A673 (cell line): ENCODE measurements around the gene OR52R1. TPM values are rescaled to one million over a fixed set of nuclear protein-coding genes. Genes with fewer than 3 reads are reported as not detected.

Experiments used
- BruUV-seq: library from RNA; stranded (reverse); fragments of 400-500 nt; replicated peaks from 2 replicates; lab custom pipeline; 2021; lab: Mats Ljungman, UMichigan
- CTCF ChIA-PET: fragments of 300-600 bp; sonication (Branson Sonifier 250); formaldehyde crosslinking; loops from one replicate; lab custom pipeline; 2022; ENCODE audit warnings: antibody characterized with exemption; lab: Charles Lee
- POLR2A ChIA-PET: fragments of 300-600 bp; sonication (Branson Sonifier 250); formaldehyde crosslinking; loops from one replicate; lab custom pipeline; 2022; ENCODE audit warnings: antibody characterized with exemption; ENCODE audit not compliant: low non-redundant PET; lab: Charles Lee
- DNase-seq: peaks from one replicate; pipeline ENCODE4 v3.0.0-alpha.2; 2015; ENCODE audit warnings: low spot score
- H3K27ac ChIP-seq: fragments of 200-600 bp; sonication (generic); 2 replicates; pipeline ENCODE4 v1.5.1; 2016; ENCODE audit warnings: mixed run types, low read depth, mild to moderate bottlenecking, mixed read lengths, antibody characterized with exemption, low read length; ENCODE audit not compliant: poor library complexity, severe bottlenecking
- H3K27me3 ChIP-seq: fragments of 200-600 bp; sonication (generic); replicated peaks from 2 replicates; pipeline ENCODE4 v1.6.1; 2017; ENCODE audit warnings: mixed run types, low read depth, mild to moderate bottlenecking, mixed read lengths, antibody characterized with exemption, low read length; ENCODE audit not compliant: insufficient read depth, poor library complexity
- H3K36me3 ChIP-seq: fragments of 200-600 bp; sonication (generic); 2 replicates; pipeline ENCODE4 v1.6.1; 2016; ENCODE audit warnings: mixed run types, mild to moderate bottlenecking, mixed read lengths, antibody characterized with exemption, low read length; ENCODE audit not compliant: insufficient read depth, poor library complexity, severe bottlenecking
- H3K4me1 ChIP-seq: fragments of 200-600 bp; sonication (generic); 2 replicates; pipeline ENCODE4 v1.6.1; 2017; ENCODE audit warnings: mixed run types, mild to moderate bottlenecking, mixed read lengths, antibody characterized with exemption, low read length; ENCODE audit not compliant: insufficient read depth, poor library complexity, severe bottlenecking
- H3K4me3 ChIP-seq: fragments of 200-600 bp; sonication (generic); 2 replicates; pipeline ENCODE4 v1.5.1; 2016; ENCODE audit warnings: low read depth, mixed run types, mild to moderate bottlenecking, mixed read lengths, low read length; ENCODE audit not compliant: poor library complexity, severe bottlenecking
- H3K9me3 ChIP-seq: fragments of 200-600 bp; sonication (generic); 2 replicates; pipeline ENCODE4 v1.6.1; 2016; ENCODE audit warnings: mixed run types, low read depth, mild to moderate bottlenecking, mixed read lengths, antibody characterized with exemption, low read length; ENCODE audit not compliant: poor library complexity, severe bottlenecking
- CTCF ChIP-seq: fragments of 300-800, 200-600 bp; sonication (generic); conservative IDR thresholded peaks from 2 replicates; pipeline ENCODE4 v1.5.1; 2017; ENCODE audit warnings: low read depth, mild to moderate bottlenecking, antibody characterized with exemption, low read length, moderate library complexity, mixed read lengths
- EZH2 ChIP-seq: fragments of 200-600 bp; sonication (generic); IDR thresholded peaks from 2 replicates; pipeline ENCODE4 v1.6.1; 2017; ENCODE audit warnings: borderline replicate concordance, low read depth, mild to moderate bottlenecking, mixed read lengths, antibody characterized with exemption, low read length; ENCODE audit not compliant: poor library complexity, severe bottlenecking
- intact Hi-C: fragments of 100-400 bp; cut with micrococcal nuclease; formaldehyde crosslinking; loops from one replicate; pipeline ENCODE4 v1.10.0; 2022; ENCODE audit not compliant: unreplicated experiment
- total RNA-seq: library from RNA; stranded (reverse); gene quantifications from 2 replicates; pipeline ENCODE4 v1.2.3, GENCODE V29; 2021

Gene OR52R1
- total RNA-seq, 1 experiment from 2014 or later = not detected

DNA sequence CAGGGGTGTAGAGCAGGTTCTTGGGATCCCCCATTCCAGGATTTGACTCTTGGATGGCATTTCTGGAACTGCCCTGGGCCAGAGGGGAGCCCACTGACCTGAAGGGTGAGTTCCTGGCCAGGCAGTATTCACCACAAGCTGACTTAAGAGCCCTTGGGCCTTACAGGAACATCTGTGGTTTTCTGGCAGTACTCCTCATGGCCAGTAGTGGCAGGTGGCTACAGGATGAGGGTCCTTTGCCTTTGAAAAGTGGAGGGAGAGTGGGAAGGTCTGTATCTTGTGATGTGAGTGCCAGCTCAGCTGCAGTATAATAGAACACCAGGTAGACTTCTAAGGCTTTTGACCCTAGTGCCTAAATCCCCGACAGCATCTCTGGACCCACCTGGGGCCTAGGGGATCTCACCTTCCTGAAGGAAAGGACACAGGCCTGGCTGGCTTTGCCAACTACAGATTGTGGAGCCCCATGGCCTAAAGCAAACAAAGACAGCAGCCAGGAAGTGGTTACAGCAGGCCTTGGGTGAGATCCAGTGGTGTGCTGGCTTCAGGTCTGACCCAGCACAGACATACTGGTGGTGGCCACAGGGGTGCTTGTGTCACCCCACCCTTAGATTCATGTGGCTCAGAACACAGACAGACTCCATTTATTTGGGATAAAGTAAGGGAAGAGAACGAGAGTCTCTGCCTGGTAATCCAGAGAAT is 35.8 kb upstream of the OR52R1 start:
- ChIA-PET POLR2A (no interaction called here), CTCF (no interaction called here)
- no peaks in the 10 kb centered on the region for H3K27me3 ChIP-seq
- intact Hi-C loops = no loop called here
- H3K27ac ChIP-seq = no peak overlapping the region
- H3K4me1 ChIP-seq = no peaks in the 10 kb centered on the region
- DNase-seq = no peak
- TF ChIP-seq EZH2 (no peak), CTCF (no peak)
- no peaks in the 10 kb centered on the region for H3K9me3 ChIP-seq
- no peak overlapping the region for H3K4me3 ChIP-seq
- no peaks in the 10 kb centered on the region for H3K36me3 ChIP-seq
- BruUV-seq = no TSS peak

DNA sequence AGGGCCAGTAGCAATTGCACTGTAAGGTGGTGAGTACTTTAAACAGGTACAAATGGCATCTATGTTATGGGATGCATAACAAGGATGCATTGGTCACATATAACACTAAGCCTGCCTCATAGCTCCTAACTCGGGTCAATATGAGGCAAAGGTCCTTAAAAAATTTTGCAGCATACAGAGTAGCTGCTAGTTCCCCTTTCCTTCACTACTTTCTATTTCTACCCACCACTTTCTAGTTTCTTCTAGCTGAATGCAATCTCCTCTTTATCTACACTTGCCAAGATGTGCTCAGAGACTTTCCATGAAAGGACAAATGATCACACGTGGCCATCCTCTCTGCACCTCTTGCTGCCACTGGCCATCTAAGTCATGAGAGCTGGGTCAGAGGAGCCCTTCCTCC is 26.7 kb upstream of the OR52R1 start:
- Histone ChIP-seq H3K27me3 (no peaks in the 10 kb centered on the region), H3K27ac (no peak overlapping the region), H3K4me1 (no peaks in the 10 kb centered on the region), H3K4me3 (no peak overlapping the region), H3K9me3 (no peaks in the 10 kb centered on the region), H3K36me3 (no peaks in the 10 kb centered on the region)
- CTCF ChIA-PET = no interaction called here
- POLR2A ChIA-PET = no interaction called here
- intact Hi-C loops = no loop called here
- no TSS peak for BruUV-seq
- TF ChIP-seq CTCF (no peak), EZH2 (no peak)
- no peak for DNase-seq

- BruUV-seq = no TSS peak
- Histone ChIP-seq H3K27ac (no peak overlapping the region), H3K9me3 (no peaks in the 10 kb centered on the region), H3K4me3 (no peak overlapping the region), H3K27me3 (no peaks in the 10 kb centered on the region), H3K36me3 (no peaks in the 10 kb centered on the region), H3K4me1 (no peaks in the 10 kb centered on the region)
- POLR2A ChIA-PET = no interaction called here
- no peak for TF ChIP-seq CTCF
- TF ChIP-seq EZH2 = no peak
- no peak for DNase-seq
- CTCF ChIA-PET = no interaction called here
- intact Hi-C loops = no loop called here
Observed at GRCh38 chr11:4830346-4830745, 26.2 kb upstream of the OR52R1 start.
